ENCODE data around the gene SURF4.
"Not testable (repeated sequence)": the region's sequence is repeated elsewhere in the genome, so short reads cannot be mapped to it uniquely, and the experiment has no call there.

The SURF4 gene

DNA sequence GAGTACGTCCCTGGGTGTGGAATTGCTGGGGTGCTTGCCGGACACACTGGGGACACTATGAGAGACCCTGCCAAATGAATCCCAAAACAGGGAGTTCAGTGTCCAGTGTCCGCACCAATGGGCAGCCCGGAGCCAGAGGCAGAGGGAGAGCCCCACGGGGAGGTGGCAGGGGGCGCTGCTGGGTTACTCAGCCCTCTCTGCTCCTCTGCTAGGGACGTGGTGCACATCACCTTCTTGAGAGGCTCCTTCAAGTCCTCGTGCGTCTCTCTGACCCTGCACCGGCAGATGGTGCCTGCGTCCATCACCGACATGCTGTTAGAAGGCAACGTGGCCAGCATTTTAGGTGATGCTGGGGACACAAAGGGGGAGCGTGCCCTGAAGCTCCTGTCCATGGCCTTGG, 21.1 kb upstream of the SURF4 start:
- no peak for FAIRE-seq

DNA sequence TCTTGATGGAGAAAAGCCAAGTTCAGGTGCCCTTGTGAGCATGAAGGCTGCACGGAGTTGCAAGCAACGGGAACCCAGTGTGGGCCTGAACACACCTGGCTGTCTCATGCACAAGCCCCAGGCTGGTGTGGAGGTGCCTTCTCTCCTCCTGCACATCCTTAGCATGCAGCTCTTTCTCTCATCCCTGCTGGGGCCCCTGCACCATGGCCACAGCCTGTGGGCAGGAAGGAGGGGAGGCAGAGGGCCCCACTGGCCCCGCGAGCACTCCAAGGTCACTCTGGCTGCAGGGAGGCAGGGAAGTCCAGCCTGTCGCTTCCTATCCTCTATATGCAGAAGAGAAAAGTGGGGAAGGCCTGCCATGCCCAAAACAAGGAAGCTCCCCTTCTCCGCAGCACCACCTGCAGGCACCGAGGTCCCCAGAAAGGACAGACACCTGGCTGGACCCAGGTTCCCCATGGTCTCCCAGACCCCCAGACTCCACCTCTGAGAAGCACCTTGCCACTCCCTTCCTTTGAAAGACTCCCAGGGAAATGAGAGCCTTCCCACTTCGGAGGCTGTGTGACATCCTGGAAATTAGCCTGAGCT, 18.9 kb upstream of the SURF4 start:
- FAIRE-seq, result no peak

DNA sequence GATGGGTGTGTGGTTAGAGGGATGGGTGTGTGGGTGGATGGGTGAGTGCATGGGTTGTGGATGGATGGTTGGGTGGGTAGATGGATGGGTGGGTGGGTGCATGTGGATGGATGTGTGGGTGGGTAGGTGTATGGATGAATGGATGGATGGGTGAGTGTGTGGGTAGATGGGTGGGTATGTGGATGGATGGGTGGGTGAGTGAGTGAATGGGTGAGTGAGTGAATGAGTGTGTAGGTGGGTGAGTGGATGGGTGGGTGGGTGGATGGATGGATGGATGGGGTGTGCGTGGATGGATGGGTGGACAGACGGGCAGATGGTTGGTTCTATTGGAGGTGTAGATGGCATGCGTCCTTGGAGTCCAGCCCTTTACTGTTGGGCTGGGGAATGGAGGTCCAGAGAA, 17.5 kb upstream of the SURF4 start:
- FAIRE-seq, result no peak

DNA sequence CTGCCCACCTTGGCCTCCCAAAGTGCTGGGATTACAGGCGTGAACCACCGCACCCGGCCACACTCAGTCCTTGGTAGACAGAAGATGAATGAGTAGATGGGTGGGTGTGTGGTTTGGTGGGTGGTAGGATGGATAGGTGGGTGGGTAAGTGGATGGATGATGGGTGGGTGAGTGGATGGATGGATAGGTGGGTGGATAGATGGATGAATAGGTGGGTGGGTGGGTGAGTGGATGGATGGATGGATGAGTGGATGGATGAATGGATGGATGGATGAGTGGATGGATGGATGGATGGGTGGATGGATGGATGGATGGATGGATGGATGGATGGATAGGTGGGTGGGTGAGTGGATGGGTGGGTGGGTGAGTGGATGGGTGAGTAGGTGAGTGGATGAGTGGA, 16.4 kb upstream of the SURF4 start:
- not testable (repeated sequence) for FAIRE-seq

DNA sequence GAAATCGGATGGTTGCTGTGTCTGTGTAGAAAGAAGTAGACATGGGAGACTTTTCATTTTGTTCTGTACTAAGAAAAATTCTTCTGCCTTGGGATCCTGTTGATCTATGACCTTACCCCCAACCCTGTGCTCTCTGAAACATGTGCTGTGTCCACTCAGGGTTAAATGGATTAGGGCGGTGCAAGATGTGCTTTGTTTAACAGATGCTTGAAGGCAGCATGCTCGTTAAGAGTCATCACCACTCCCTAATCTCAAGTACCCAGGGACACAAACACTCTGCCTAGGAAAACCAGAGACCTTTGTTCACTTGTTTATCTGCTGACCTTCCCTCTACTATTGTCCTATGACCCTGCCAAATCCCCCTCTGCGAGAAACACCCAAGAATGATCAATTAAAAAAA, 15.6 kb upstream of the SURF4 start:
- FAIRE-seq, result not testable (repeated sequence)

DNA sequence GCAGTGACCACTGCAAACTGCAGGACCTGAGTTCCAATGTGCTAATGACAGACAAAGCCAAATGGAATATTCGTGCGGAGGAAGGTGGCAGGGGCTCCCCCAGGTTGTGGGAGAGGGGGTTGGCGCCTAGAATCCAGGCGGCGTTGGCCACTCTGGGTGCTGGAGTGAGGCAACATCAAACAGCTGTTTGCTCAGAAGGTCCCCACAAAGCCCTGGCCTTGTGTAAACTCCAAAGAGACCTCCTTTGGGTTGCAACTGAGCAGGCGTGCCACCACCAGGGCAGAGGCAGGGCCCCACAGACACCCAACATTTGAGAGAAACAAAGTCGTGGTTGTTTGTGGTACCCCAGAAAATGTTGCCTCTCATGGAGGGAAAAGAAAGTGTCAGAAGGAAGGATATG, 14.9 kb upstream of the SURF4 start:
- no peak for FAIRE-seq

DNA sequence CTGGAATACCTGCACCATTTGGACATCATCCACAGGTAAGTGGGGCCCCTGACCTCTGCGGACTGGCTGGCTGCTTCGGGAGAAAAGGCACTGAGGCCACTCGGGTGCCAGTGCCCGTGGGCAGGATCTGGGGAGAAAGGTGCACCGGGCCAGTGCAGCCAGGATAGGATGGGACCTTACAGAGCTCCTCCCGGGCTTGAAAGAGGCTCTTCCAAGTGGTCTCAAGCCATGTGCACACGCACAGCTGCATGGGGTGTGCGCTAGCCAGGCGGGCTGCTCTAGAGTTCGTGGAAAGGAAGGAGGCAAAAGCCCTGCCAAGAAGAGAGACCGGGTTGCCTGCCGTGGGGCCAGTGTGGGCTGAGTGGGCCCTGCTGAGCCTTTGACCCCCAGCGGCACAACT, 13.7 kb upstream of the SURF4 start:
- no peak for FAIRE-seq

DNA sequence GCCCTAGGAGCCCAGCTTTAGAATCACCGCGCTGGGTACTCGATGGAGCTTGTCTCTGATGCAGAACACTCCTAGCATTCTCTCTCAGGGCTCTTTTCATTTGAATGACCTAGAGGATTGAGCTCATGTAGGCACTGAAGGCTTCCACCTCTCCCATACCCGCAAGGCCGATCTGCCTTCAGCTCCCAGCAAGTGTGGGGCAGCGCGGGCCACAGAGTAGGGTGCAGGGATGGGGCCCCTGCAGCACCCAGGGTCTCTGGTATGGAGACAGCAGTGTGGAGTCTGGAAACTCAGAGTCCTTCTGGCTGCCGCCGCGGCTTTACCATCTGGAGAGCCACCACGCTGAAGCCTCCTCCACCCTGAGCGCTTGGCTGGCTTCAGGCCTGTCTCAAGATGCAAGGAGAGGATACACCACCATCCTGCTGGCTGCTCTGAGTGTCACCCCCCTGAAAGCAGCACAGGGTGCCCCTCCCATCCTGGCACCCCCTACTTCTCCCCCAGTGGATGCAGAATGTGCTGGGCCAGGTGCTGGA, 13.2 kb upstream of the SURF4 start:
- no peak for FAIRE-seq

DNA sequence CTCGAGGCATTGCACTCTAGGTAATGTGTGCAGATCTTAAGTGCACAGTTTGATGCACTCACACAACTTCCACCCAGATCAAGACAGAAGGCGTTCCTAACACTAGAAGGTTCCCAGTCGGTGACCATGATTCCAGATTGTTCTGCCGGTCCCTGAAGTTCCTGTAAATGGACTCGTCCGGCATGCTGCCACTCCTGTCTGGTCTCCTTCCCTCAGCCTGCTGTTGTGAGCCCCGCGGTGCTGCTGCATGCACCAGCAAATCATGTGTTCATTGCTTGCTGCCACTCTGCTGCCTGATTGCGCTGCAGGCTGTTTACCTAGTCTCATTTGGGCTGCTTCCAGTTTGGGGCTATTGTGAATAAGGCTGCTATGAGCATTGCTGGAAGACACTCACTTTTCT, 11.8 kb upstream of the SURF4 start:
- FAIRE-seq, result no peak

DNA sequence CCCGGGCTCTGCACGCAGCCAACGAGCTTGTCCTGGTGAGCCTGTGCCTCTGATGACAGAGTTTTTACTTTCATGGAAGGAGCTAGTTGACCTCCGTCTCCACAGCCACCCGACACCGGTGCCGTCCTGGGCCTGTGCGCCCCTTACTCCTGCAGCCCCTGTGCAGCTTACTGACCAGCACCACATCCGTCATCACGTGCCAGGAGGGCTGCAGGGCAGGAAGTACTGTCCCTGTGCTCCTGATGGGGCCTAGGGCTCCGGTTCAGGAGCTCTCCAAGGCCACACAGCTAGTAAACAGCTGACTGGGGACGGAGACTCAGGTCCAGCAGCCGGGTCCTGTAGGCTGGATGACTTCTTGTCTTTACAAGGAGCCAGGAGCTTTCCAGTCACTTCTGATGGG, 10.5 kb upstream of the SURF4 start:
- no peak for FAIRE-seq

DNA sequence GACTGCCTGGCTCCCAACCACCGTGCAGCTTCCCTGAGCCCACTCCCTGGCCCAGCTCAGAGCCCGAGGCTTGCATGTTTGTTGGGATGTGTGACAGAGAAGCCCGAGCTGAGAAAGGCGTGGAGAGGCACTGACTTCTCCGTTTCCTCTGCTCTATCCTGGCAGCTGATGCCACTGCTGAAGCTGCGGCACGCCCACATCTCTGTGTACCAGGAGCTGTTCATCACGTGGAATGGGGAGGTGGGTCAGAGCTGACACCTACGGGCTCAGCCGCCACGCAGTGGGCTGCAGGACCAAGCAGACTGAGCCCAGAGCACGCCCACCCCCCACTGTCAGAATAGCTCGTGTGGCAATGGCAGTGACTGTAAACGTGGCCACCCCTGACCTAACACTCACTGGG, 9.6 kb upstream of the SURF4 start:
- no peak for FAIRE-seq

DNA sequence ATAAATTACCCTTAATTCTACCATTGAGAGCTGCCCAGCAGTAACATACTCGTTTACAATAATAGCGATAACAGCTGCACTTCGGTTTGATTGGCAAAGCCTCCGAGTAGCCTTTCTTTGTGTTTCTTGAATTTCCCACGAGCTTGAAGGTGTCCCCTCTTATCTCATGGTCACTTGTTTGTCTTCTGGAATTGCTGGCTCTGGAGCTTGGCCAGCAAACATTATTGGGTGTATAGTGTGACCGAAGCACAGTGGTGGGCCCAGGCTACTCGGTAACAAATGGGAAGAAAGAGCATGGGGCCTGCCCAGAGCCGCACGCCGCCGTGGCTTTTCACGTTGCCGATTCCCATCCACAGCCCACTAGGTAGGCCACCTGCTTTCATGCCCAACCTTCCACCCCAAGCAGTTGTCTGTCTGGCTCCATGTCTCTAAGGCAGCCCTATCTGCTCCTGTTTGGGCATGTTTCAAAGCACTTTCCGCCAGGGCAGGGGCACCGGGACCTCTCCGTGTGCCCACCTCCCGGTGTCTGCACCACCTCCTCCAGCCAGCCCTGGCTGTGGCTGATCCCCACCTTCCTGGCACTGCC, 9.0 kb upstream of the SURF4 start:
- no peak for FAIRE-seq

DNA sequence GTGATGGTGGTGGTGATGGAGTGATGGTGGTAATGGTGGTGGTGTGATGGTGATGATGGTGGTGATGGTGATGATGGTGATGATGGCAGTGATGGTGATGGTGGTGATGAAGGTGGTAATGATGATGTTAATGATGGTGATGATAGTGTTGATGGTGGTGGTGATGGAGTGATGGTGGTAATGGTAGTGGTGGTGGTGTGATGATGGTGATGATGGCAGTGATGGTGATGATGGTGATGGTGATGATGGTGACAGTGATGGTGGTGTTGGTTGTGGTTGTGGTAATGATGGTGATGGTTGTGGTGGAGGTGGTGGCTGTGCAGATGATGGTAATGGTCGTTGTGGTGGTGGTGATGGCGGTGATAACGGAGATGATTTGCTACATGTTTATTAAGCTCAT, 7.6 kb upstream of the SURF4 start:
- no peak for FAIRE-seq

DNA sequence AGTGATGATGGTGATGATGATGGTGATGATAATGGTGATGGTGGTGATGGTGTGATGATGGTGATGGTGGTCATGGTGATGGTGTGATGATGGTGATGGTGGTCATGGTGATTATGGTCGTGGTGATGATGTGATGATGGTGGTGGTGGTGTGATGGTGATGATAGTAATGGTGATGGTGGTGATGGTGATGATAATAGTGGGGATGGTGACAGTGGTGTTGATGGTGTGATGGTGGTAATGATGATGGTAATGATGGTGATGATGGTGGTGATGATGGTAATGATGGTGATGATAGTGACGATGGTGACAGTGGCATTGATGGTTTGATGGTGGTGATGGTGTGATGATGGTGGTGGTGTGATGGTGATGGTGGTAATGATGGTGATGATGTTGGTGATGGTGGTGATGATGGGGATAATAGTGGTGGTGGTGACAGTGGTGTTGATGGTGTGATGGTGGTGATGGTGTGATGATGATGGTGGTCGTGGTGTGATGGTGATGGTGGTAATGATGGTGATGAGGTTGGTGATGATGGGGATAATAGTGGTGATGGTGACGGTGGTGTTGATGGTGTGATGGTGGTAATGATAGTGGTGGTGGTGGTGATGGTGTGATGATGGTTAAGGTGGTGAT, 6.8 kb upstream of the SURF4 start:
- FAIRE-seq, result no peak

DNA sequence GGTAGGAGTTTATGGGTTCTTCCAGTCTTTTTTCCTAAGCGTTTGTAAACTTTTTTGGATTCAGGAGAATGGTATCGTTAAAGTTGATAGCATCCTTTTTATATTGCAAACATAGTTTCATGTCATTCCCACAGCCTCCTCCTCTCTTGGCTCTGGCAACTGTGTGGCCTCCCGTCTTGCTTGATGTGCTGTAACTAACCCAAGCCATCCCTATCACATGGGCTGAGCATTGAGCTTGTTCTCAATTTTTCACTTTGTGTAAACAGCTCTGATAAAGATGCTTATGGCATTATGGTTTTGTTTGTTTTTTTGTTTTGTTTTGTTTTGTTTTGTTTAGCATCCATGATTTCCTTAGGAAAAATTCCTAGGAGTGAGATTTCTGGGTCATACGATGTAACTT, 4.9 kb upstream of the SURF4 start:
- FAIRE-seq, result no peak

DNA sequence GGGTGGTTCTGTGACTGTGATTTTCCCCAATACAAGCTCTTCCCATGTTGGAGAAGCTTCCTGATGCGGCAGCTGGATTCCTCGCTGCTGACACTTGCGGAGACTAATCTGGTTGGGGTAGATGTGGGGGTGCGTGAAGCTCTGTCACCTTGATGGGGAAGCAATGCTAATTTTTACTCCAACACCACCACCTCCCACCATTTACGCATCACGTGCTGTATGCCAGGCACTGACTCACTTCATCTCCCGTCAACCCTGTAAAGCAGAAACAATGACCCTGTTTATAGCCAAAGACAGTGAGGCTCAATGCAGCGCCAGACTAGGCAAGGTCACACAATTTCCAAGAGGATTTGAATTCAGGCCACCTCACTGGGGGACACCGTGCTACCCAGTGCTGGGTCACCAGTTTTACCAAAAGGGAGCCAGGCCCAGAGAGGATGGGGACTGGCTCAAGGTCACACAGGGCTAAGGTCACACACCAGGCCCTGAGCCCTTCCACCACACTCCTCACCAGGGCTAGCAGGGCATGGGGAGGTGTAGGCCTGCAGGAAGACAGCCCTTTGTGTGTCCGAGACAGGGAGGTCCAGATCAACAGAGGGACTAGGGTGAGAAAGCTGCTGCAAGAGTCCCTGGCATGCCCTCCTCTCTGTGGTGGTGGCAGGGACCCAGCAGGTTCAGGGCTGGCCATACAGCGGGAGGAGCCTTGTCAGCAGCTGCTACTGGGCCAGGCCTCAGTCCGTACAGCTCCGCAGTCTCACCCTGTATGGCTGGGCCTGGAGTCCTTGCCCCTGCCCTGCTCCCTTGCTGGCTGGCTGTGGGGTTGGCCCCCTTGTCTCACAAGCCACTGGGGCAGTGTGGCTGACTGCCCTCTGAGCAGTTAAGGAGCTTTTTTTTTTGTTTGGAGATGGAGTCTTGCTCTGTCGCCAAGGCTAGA, 3.6 kb upstream of the SURF4 start:
- no peak for FAIRE-seq

DNA sequence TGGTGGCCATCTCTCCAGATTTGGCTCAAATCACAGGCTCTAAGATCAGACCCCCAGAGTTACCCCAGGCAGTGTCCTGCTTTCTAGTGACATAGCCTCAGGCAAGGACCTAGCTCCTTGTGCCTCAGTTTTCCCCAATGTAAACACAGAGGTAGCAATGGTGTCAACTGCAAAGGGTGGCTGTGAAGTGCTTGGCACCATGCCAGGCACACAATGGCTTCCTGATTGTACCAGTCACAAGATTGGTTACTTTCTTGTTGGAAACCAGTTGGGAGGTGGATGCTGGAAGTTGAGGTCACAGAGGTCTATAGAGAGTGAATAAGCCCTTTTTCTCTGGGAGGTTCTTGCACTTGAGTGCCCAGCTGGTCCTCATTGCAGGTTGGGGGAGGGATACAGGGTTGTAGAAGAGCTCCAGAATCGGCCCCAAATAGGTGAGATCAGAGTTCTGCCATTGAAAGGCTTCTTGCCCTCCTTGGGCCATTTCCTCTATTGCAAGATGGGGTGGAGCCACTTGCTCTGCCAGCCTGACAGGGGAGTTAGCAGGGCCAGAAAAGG, 2.6 kb upstream of the SURF4 start:
- no peak for FAIRE-seq

DNA sequence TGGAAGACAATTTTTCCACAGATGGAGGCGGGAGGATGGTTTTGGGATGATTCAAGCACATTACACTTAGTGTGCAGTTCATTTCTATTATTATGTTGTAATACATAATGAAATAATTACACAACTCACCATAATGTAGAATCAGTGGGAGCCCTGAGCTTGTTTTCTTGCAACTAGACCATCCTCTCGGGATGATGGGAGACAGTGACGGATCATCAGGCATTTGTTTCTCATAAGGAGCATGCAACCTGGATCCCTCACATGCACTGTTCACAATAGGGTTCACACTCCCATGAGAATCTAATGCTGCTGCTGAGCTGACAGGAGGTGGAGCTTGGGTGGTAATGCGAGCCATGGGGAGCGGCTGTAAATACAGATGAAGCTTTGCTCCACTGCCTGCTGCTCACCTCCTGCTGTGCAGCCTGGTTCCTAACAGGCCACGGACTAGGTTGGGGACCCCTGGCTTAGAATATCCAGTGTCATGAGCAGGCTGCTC, 1.9 kb upstream of the SURF4 start:
- no peak for FAIRE-seq

DNA sequence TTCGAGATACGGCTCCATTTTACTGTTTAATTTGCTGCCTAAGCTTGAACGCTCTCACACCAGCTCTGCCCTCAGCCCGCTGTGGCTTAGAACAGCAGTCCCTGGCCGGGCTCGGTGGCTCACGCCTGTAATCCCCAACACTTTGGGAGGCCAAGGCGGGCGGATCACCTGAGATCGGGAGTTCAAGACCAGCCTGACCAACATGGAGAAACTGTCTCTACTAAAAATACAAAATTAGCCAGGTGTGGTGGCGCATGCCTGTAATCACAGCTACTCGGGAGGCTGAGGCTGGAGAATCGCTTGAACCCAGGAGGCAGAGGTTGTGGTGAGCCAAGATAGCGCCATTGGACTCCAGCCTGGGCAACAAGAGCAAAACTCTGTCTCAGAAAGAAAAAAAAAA, 1.4 kb upstream of the SURF4 start:
- not testable (repeated sequence) for FAIRE-seq

DNA sequence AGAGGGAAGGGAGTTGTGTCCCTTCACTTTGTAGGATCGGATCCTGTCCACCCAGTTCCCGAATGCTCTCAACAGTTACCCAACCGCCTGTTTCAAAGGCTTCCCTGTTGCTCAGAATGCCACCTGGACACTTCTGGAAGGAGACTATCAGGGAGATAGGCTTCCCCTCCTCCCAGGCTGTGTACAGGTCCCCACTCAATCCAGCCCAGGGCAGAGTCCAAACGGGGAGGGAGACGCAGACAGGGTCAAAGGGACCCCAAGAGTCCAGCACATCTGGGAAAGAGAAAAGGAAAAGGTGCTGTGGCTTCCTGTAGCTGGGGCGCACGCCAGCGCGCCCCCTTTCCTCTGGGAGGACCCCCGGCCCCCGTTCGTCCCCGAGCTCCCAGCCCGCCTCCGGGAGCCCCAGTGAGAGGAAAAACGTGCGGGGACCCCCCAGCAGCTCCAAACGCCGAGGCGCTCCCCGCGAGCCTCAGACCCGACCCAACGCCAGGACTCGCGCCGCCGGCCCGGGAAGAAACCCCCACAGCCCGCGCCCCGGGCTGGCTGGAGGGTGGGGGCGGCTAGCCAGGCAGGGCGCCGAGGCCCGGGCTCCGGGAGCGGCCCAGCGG, 640 bp downstream of the SURF4 start:
- no peak for FAIRE-seq

DNA sequence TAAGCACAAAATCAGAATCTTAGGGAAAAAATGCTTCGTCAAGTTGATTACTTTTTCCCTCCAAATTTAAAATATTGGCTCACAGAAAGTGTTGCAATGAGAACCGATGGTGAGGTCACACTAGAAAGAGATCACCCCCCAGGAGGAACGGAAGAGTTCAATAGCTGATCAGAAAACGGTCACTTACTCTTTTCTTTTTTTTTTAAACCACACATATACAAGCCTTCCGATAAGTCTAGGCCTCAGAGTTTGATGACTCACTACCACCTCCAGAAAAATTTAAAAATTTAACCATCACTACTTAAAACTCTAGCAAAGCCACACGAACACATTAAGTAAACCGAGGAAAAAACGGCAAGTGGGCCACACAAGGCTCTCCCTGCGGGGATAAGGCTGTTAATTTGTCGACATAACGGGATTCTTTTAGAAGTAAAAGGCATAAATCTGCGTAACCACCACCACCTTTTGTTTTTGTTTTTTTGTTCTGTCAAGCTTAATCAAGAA, 1.2 kb downstream of the SURF4 start:
- FAIRE-seq, result no peak

DNA sequence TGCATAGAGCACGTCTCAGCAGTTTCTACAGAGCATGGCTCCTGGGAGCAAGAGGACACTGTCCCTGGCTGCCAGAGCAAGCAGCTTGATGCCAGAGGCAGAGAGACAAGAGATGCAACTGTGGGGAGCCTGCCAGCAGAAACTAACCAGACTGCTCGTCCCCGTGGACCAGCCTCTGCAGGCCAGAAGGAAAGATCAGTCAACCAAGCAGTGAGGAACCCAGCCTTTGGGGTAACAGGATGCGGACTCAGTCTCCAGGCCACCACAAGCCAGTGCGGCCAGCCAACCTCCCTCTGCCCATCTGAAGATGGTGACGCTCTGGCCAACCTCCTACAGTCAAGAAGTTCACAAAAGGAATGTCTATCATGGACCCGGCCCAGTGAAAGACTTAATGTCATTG, 3.7 kb downstream of the SURF4 start:
- no peak for FAIRE-seq

Measured in A204.1 (cell line).